NCI-H1092 treated with DMSO at 0.1 percent for 48 hours (cell line): ENCODE results near the gene CCND3.
A peak's percentile ranks its signal among the peaks of the same experiment; 100 is the strongest.
"Not testable (repeated sequence)": the region's sequence is repeated elsewhere in the genome, so short reads cannot be mapped to it uniquely, and the experiment has no call there.

ENCODE experiments used
- DNase-seq: peaks from one replicate; lab custom pipeline; 2025; lab: John Stamatoyannopoulos, UW

The CCND3 gene

DNA sequence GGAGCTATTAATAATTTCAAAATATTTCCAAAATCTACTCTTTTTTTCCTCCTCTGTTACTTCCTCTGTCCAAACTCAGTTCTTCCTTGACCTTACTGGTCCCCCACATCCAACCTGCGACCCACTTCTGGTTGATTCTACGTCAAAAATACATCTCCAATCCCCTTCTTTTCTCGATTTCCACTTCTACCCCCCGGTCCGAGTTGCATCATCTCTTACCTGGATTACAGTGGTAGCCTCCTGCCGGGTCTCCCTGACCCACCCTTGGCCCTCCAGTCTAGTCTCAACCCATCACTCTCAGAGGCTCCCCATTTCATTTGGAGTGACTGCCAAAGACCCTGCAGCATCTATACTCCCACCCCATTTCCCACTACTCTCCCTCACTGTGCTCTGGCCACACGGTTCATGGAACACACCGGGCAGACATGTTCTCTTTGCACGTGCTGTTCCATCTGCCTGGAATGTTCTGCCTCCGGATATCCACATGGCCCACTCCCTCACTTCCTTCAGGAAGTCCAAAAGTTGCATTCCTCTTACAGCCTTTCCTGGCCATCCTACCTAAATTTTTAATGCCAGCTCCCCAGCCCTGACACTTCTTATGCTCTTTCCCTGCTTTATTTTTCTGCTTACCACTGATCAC lies 6.1 kb upstream of the CCND3 start:
- no peak for DNase-seq

DNA sequence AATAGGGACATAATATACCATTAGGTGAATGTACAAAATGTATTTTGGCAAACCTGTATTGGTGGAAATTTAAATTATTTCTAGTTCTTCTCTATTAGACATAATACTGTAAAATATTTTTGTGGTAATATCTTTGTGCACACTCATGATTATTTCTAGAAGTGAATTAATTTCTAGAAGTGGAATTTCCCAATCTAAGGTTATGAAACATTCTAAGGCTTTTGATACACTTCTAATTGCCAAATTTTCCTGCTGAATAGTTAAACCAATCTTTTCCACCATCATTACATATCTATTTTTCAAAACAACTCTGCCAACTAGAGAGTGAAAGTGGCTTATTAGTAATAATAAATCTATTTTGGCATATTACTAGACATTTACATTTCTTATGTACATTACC lies 1.8 kb upstream of the CCND3 start:
- DNase-seq: no peak

DNA sequence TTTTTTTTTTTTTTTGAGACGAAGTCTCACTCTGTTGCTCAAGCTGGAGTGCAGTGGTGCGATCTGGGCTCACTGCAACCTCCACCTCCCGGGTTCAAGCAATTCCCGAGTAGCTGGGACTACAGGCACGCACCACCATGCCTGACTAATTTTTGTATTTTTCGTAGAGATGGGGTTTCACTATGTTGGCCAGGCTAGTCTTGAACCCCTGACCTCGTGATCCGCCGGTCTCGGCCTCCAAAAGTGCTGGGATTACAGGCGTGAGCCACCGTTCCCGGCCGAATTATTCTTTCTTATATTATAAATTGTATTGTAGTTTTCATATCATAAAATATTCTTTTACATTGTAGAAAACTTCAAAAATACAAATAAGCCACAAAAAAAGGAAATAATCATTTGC lies 1.3 kb upstream of the CCND3 start:
- DNase-seq: not testable (repeated sequence)

GRCh38 chr6:41942067-41942851 lies 651 bp upstream of the CCND3 start:
- DNase-seq: no peak

DNA sequence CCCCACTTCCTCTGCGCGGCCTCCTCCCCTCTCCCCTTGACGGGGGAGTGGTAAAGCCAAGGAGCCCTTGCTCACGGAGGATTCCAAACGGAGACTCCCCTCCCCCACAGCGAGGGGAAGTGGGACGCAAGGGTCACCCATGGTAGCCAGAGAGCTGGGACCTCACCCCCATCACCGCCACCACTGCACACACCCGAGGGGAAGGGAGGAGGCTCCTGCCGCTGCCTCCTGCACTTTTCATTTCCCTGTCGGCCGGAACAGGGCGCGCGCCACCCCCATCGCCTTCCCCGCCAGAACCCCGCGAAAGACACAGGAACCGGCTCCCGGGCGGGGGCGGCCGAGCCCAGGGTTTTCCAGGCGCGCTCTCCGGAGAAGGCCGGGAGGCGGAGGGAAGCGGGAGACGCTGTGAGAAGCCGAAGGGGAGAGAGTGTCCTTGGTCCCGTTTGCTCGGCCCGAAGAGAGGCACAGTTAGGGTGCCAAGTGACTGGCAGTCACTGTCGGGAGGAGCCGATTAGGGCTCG lies 789 bp downstream of the CCND3 start:
- peak; percentile 6 for DNase-seq

GRCh38 chr6:41939848-41940758 lies 1.5 kb downstream of the CCND3 start:
- no peak for DNase-seq

- no peak for DNase-seq
Measured at GRCh38 chr6:41939176-41939847, 2.3 kb downstream of the CCND3 start.

DNA sequence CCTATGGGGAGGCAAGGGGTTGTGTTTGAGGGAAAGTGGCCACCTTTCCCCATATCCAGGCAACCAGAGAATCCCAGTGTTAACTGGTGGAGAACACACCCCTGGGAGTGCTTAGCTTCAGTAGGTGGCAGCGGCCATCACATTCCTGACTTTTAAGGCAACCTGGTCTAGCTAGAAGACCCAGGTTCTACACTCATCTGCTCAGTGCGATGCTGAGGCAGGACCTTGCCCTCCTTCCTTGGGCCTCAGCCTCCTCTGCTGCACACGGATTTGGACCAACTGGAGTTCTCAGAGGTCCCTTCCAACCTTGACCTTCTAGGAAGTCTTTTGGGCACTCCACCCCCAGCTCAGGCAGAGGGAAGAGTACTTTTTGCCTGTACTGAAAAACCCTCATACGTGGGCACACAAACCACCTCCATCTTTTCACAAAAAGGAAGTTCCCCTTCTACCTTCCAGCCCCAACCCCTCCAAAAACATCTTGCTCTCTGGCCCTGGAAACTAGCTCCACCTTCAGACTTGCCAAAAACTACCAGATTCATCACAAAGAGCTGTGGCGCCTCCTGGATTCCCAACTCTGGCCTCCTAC lies 2.9 kb downstream of the CCND3 start:
- DNase-seq: no peak

DNA sequence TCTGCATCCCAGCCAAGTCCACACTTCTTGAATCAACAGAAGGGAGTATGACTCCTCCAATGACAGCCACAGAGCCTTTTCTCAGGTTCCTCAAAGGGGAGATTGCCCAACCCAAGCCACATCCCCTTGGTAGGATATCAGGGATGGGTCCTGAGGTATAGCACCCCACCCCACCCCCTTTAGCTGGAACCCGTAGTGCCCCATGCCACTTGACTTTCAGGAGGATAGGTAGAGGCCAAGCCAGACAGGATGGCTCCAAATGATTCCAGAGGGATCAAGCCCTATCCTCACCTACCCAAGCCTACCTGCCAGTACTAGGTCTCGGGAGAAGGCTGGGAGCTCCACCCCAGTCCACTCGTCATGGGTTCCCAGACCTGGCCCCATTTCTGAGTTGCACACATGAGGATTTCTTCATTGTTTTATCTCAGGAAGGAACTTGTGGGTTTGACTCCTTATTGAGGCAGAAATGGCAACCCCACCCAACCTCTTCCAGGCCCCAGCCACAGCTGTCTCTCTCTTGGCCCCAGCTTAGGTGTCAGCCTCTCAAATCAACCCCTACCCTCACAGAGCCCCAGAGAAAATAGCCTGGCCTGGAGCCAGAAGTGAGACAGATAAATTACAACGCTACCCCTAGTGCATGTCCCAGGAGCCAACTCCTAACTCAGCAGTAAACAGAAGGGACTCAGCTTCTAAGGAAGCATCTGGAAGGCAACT lies 3.6 kb downstream of the CCND3 start:
- DNase-seq: no peak

DNA sequence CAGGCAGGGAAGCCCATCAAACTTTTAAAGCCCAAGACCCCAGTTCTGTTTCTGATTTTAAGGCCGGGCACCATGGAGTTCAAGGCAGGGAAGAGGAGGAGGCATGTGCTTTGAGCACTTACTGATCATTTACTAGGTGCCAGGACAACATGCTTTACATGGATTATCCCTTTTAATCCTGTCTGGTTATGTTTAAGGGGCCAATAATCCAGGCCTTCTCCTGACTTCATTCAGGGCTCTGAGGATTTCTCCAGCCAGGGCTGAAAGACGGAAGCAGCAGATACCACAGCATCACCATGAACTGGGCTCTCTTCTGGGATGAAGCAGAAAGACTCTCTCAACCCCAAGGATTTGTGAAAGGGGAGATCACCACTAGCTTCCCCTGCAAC lies 4.1 kb downstream of the CCND3 start:
- no peak for DNase-seq

DNA sequence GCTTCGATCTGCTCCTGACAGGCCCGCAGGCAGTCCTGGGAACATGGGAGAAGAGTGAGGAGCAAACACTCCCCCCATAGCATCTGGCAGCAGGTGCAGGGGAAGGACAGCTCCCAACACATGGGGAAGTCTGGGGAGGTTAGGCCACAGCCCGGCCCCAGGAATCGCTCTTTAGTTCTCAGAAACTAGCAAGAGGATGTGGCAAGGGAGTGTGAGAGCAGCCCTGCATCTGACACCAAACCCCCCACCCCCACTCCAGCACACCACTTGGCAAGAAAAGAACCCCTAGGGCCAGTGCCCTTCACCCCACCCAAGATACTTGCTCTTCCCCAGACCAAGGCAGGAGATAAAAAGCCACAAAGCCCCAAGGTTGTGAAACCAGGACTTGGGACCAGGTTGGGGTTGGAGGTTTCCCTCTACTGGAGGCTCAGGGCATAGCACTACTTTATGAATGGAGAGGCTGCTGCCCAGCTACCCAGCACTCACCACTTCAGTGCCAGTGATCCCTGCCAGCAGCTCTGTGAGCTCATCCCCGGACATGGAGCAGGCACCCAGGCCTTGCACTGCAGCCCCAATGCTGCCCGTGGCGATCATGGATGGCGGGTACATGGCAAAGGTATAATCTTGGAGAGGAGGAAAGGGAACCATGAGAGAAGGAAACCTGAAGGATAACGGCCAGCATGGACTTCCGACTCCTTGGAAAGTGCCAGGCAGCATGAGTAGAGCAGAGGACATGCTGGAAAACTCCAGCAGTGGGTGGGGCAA lies 5.4 kb downstream of the CCND3 start:
- peak; percentile 18 for DNase-seq

DNA sequence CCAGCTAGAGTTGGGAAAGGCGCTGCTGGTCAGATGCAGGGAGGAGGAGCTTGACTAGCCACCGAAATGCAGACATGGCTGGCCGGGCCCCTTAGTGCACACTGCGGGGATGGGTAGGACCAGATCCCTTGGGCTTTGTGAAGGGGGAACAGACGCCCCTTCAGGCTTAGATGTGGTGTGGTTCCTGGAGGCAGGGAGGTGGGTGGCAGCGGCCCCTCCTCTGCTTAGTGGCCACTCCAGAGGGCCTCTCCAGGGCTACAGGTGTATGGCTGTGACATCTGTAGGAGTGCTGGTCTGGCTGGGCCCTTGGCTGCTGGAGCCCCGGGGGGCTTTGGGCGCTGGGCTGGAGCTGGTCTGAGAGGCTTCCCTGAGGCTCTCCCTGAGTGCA lies 5.9 kb downstream of the CCND3 start:
- DNase-seq: no peak

GRCh38 chr6:41935193-41935574 lies 6.4 kb downstream of the CCND3 start:
- DNase-seq: no peak

GRCh38 chr6:41934278-41935192 lies 7.1 kb downstream of the CCND3 start:
- DNase-seq: no peak

DNA sequence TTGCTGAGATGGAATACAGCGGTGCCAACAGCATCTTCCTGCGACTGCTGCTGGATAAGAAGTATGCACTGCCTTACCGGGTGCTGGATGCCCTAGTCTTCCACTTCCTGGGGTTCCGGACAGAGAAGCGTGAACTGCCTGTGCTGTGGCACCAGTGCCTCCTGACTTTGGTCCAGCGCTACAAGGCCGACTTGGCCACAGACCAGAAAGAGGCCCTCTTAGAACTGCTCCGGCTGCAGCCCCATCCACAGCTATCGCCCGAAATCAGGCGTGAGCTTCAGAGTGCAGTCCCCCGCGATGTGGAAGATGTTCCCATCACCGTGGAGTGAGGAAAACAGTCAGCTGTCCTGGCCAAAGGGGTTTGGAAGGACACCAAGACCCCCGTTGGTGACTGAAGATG lies 9.2 kb downstream of the CCND3 start:
- DNase-seq: no peak

DNA sequence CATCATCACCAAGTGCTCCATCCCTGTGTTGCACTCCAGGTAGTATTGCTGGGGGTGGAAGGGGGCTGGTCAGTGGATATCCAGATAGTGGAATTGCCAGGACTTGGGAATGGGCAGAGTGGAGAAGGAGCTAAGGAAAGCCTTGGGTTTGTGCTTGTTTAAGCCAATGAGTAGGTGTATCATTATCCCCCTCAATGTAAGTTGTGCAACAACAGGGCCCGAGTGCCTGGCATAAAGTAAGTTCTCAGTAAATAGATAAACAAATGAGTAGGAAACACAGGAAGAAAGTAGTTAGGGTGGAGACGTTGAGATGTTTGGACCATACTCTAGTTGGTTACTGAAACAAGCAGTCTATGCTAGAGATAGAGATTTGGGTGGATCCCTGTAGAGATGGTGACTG lies 9.8 kb downstream of the CCND3 start:
- DNase-seq: no peak

GRCh38 chr6:41929924-41930323 lies 11.7 kb downstream of the CCND3 start:
- DNase-seq: no peak

DNA sequence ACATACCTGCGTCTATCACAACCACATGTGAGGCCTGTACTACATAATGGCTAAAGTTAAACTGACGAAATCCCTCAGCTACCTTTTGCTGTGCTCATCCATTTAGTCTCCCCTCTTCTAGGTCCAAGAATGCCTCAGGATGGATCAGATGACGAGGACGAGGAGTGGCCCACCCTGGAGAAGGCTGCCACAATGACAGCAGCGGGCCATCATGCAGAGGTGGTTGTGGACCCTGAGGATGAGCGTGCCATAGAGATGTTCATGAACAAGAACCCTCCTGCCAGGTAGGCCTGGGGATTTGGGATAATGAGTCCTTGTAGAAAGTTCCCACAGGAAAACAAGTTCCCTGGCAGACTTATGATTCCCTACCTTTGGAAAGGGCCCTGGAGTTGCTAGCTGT lies 14.4 kb downstream of the CCND3 start:
- no peak for DNase-seq

DNA sequence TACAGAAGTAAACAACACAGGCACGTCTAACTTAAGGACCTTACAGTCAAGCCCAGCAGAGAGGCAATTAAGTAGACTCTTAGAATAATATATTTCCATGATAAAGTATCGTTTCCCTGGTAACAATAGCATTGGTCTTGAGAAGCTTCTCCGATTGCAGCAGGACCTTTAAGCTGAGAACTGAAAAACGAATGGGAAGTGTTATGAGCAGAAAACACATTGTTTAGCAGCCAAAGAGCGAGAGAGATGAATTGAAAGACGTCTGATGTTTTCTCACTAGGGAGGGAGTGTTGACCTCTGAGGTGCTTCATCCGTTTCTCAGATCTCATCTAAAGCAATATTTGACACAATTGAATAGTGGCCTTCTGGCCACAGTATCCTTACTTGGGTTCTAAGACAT lies 19.5 kb downstream of the CCND3 start:
- peak; percentile 2 for DNase-seq
